HepG2 (cell line): Measurements from ENCODE around the gene PIGR. TPM values are rescaled to one million over a fixed set of nuclear protein-coding genes. Genes with fewer than 3 reads are reported as not detected.

Experiments used
- BRF2 ChIP-seq: sonication (generic); formaldehyde crosslinking; IDR thresholded peaks from 2 replicates; pipeline ENCODE4 v1.8.1; 2022; ENCODE audit warnings: mild to moderate bottlenecking, missing genetic modification reagents
- DZIP1 ChIP-seq: sonication (generic); formaldehyde crosslinking; IDR thresholded peaks from 2 replicates; pipeline ENCODE4 v1.5.0; 2020; ENCODE audit warnings: mild to moderate bottlenecking, missing genetic modification reagents
- LCORL ChIP-seq, 2 experiments: fragments of 450-650 bp in 1 of 2; sonication (generic) in 1 of 2; formaldehyde crosslinking in 1 of 2; IDR thresholded peaks; 2 replicates each; pipeline versions ENCODE4 v1.5.0 to v1.6.1; 2017 to 2020; ENCODE audit warnings: antibody characterized with exemption in 1 of 2, missing genetic modification reagents in 1 of 2
- PITX1 ChIP-seq: sonication (generic); formaldehyde crosslinking; IDR thresholded peaks from 2 replicates; pipeline ENCODE4 v1.5.1; 2020; ENCODE audit warnings: mild to moderate bottlenecking, missing genetic modification reagents
- TP53 ChIP-seq: sonication (generic); formaldehyde crosslinking; conservative IDR thresholded peaks from 2 replicates; pipeline ENCODE4 v1.4.0; 2020; ENCODE audit warnings: missing genetic modification reagents
- ZBTB43 ChIP-seq: sonication (generic); formaldehyde crosslinking; conservative IDR thresholded peaks from 2 replicates; pipeline ENCODE4 v1.4.0; 2020; ENCODE audit warnings: missing genetic modification reagents
- ZNF207 ChIP-seq: fragments of 450-650 bp; IDR thresholded peaks from 2 replicates; pipeline ENCODE4 v1.6.1; 2016; ENCODE audit warnings: antibody characterized with exemption, borderline replicate concordance
- ZNF367 ChIP-seq: sonication (generic); formaldehyde crosslinking; IDR thresholded peaks from 2 replicates; pipeline ENCODE4 v1.4.0; 2020; ENCODE audit warnings: missing genetic modification reagents, borderline replicate concordance
- ZNF512 ChIP-seq: sonication (generic); formaldehyde crosslinking; IDR thresholded peaks from 2 replicates; pipeline ENCODE4 v1.4.0; 2020; ENCODE audit warnings: mild to moderate bottlenecking, missing genetic modification reagents
- ZNF564 ChIP-seq: sonication (generic); formaldehyde crosslinking; IDR thresholded peaks from 2 replicates; pipeline ENCODE4 v1.8.1; 2023; ENCODE audit warnings: mild to moderate bottlenecking, missing genetic modification reagents
- ZNF83 ChIP-seq: sonication (generic); formaldehyde crosslinking; IDR thresholded peaks from 2 replicates; pipeline ENCODE4 v1.4.0; 2020; ENCODE audit warnings: missing genetic modification reagents, mild to moderate bottlenecking, borderline replicate concordance
- polyA plus RNA-seq, 8 experiments: library from polyadenylated mRNA; depleted of rRNA in 3 of 8; stranded (reverse) in 7 of 8; unstranded in 1 of 8; fragments of >200 nt; fragmentation: Illumina TruSeq in 4 of 8; extraction: Trizol in 4 of 8; gene quantifications; 2 replicates each; pipeline versions ENCODE4 v1.2.1 to v1.2.3, GENCODE V29; 2011 to 2016; ENCODE audit warnings: low read depth in 4 of 8, missing spikeins in 1 of 8, mixed read lengths in 1 of 8; ENCODE audit not compliant: insufficient read depth in 1 of 8
- total RNA-seq, 5 experiments: library from RNA; depleted of rRNA; stranded (reverse); fragments of >200 nt; fragmentation: Illumina TruSeq; extraction: Trizol; gene quantifications; 2 replicates each; pipeline ENCODE4 v1.2.3, GENCODE V29; 2016; ENCODE audit warnings: low read depth in 1 of 5
- TF ChIP-seq, protein P1 (sequence below): fragments of 450-650 bp; IDR thresholded peaks from 2 replicates; pipeline ENCODE4 v1.6.1; 2017
- TF ChIP-seq, protein P2 (sequence below): sonication (generic); formaldehyde crosslinking; IDR thresholded peaks from 2 replicates; pipeline ENCODE4 v1.9.0; 2022; ENCODE audit warnings: missing genetic modification reagents, mild to moderate bottlenecking, borderline replicate concordance
- TF ChIP-seq, protein P3 (sequence below): sonication (generic); formaldehyde crosslinking; IDR thresholded peaks from 2 replicates; pipeline ENCODE4 v1.5.0; 2020; ENCODE audit warnings: mild to moderate bottlenecking, missing genetic modification reagents

Gene PIGR
- total and polyA plus RNA-seq, 2 of the 13 experiments (the other 11 are each of a cell fraction or from before 2014, with no cell fraction given), result not detected

DNA sequence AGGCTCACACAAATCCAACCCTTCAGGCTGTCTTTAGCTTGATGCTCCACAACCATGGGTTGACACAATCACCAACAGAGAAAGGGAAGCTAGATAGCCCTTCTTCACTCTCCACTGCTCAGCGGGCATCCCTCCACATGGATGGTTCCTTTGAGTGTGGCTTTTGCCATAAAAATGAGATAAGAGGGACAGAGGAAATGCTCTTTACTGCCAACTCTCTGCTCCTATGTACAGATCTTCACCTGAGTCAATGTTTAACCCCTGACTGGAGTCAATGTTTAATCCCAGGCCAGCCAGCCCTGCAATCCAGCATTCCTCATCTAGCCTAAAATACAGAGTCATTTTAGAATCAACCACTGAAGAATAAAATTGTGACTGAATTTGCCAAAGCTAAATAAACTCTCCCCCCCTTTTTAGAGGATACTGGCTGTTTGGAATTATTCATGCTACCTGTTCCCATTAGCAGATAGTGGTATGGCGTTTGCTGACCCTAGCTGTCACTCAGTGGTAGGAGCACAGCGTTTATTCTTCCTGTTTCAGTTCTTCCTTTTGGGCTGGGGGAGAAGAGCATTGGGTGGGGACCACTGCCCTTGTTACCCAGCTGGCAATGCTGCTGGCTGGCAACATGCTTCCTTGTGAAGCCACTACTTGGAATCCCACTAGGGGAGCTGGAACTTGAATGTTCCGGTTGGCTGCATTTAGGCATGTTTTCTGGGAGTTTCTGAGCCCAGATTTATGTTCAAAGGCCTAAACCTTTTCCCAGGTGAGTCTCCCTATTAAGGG, 5.2 kb upstream of the PIGR start (continued):
- TF ChIP-seq DZIP1 (no peak), ZNF512 (no peak), ZBTB43 (CRISPR knock-in tag) (no peak), BRF2 (CRISPR knock-in tag) (no peak), ZNF564 (0 out of 2 replicates have a peak, but pooled peaks have one; percentile 47), ZNF367 (CRISPR knock-in tag) (no peak), PITX1 (peak; percentile 50; the same call in 1 of the 2 replicates), ZNF207 (no peak), LCORL (IDR thresholded peaks at IDR 0.05) (no peak), LCORL (CRISPR knock-in tag; IDR thresholded peaks at IDR 0.05) (peak; percentile 65; the same call in 1 of the 2 replicates), ZNF83 (CRISPR knock-in tag) (no peak), TP53 (CRISPR knock-in tag) (no peak)
- TF ChIP-seq, protein P1, sequence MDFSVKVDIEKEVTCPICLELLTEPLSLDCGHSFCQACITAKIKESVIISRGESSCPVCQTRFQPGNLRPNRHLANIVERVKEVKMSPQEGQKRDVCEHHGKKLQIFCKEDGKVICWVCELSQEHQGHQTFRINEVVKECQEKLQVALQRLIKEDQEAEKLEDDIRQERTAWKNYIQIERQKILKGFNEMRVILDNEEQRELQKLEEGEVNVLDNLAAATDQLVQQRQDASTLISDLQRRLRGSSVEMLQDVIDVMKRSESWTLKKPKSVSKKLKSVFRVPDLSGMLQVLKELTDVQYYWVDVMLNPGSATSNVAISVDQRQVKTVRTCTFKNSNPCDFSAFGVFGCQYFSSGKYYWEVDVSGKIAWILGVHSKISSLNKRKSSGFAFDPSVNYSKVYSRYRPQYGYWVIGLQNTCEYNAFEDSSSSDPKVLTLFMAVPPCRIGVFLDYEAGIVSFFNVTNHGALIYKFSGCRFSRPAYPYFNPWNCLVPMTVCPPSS, result no peak
- TF ChIP-seq, protein P2, sequence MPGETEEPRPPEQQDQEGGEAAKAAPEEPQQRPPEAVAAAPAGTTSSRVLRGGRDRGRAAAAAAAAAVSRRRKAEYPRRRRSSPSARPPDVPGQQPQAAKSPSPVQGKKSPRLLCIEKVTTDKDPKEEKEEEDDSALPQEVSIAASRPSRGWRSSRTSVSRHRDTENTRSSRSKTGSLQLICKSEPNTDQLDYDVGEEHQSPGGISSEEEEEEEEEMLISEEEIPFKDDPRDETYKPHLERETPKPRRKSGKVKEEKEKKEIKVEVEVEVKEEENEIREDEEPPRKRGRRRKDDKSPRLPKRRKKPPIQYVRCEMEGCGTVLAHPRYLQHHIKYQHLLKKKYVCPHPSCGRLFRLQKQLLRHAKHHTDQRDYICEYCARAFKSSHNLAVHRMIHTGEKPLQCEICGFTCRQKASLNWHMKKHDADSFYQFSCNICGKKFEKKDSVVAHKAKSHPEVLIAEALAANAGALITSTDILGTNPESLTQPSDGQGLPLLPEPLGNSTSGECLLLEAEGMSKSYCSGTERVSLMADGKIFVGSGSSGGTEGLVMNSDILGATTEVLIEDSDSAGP (CRISPR knock-in tag), result no peak
- TF ChIP-seq, protein P3, sequence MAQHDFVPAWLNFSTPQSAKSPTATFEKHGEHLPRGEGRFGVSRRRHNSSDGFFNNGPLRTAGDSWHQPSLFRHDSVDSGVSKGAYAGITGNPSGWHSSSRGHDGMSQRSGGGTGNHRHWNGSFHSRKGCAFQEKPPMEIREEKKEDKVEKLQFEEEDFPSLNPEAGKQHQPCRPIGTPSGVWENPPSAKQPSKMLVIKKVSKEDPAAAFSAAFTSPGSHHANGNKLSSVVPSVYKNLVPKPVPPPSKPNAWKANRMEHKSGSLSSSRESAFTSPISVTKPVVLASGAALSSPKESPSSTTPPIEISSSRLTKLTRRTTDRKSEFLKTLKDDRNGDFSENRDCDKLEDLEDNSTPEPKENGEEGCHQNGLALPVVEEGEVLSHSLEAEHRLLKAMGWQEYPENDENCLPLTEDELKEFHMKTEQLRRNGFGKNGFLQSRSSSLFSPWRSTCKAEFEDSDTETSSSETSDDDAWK (CRISPR knock-in tag), result no peak
